Adipocyte (in vitro differentiated cells): ENCODE data around the gene C1QC.
"Not testable (repeated sequence)": the region's sequence is repeated elsewhere in the genome, so short reads cannot be mapped to it uniquely, and the experiment has no call there.

ENCODE experiments used
- DNase-seq: peaks from one replicate; pipeline ENCODE4 v3.0.0-alpha.2; 2015; ENCODE audit warnings: low read depth
- H3K27me3 ChIP-seq: replicated peaks from 2 replicates; pipeline ENCODE4 v1.7.0; 2013; ENCODE audit warnings: mild to moderate bottlenecking, low read length, moderate library complexity; ENCODE audit not compliant: control insufficient read depth, insufficient read depth
- H3K36me3 ChIP-seq: 2 replicates; pipeline ENCODE4 v1.7.0; 2013; ENCODE audit warnings: low read length, mild to moderate bottlenecking, moderate library complexity; ENCODE audit not compliant: control insufficient read depth, insufficient read depth, severe bottlenecking
- H3K4me1 ChIP-seq: 2 replicates; pipeline ENCODE4 v1.7.0; 2013; ENCODE audit warnings: mild to moderate bottlenecking, low read length, moderate library complexity; ENCODE audit not compliant: control insufficient read depth, insufficient read depth
- H3K4me3 ChIP-seq: 2 replicates; pipeline ENCODE4 v1.7.0; 2013; ENCODE audit warnings: mild to moderate bottlenecking, low read length, moderate library complexity
- H3K9ac ChIP-seq: 2 replicates; pipeline ENCODE4 v1.7.0; 2013; ENCODE audit warnings: mild to moderate bottlenecking, low read length, moderate library complexity
- H3K9me3 ChIP-seq: 2 replicates; pipeline ENCODE4 v1.7.0; 2013; ENCODE audit warnings: mild to moderate bottlenecking, low read length, moderate library complexity; ENCODE audit not compliant: control insufficient read depth

The C1QC gene

DNA sequence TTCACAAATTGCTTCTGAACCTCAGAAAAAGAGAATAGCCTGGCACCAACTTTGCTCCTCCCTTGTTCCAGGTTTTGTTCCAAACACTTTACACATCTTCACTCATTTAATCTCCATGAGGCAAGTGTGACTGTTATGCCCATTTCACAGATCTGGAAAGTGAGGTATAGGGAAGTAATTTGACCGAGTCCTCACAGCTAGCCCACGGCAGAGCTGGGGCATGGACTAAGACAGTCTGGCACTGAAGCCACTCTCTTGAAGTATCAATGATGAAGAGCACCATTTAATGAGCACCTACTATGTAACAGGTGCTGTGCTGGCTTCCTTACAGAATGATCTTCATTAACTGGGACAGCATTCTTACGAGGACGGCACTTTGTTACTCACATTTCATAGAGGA, 28.6 kb downstream of the C1QC start:
- DNase-seq = no peak
- H3K9me3 ChIP-seq = no peaks in the 10 kb centered on the region
- H3K9ac ChIP-seq = no peak overlapping the region
- peaks cover 8% of the 10 kb centered on the region for H3K4me1 ChIP-seq
- H3K4me3 ChIP-seq = no peak overlapping the region
- H3K36me3 ChIP-seq = no peaks in the 10 kb centered on the region
- peaks cover 62% of the 10 kb centered on the region for H3K27me3 ChIP-seq

- DNase-seq = peak; percentile 69
- no peaks in the 10 kb centered on the region for H3K36me3 ChIP-seq
- peaks cover 8% of the 10 kb centered on the region for H3K4me1 ChIP-seq
- H3K9me3 ChIP-seq = no peaks in the 10 kb centered on the region
- peaks cover 49% of the 10 kb centered on the region for H3K27me3 ChIP-seq
- no peak overlapping the region for H3K4me3 ChIP-seq
- H3K9ac ChIP-seq = no peak overlapping the region
Measured at GRCh38 chr1:22673486-22674409, 30.3 kb downstream of the C1QC start.

DNA sequence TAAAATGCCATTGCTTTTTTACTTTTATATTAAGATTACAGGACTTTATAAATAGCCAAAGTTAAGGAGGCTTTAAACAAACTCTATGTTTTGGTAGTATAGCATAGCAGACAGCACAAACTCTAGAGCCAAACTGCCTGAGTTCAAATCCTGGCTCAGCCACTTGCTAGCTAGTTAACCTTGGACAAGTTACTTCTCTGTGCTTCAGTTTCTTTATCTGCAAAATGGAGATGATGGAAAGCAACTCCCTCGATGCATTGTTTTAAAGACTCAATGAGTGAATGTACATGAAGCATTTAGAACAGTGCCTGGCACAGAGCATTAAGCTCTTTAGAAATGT, 30.9 kb downstream of the C1QC start:
- H3K27me3 ChIP-seq = peaks cover 43% of the 10 kb centered on the region
- peaks cover 8% of the 10 kb centered on the region for H3K4me1 ChIP-seq
- no peaks in the 10 kb centered on the region for H3K36me3 ChIP-seq
- no peak overlapping the region for H3K4me3 ChIP-seq
- H3K9ac ChIP-seq = no peak overlapping the region
- no peak for DNase-seq
- no peaks in the 10 kb centered on the region for H3K9me3 ChIP-seq

DNA sequence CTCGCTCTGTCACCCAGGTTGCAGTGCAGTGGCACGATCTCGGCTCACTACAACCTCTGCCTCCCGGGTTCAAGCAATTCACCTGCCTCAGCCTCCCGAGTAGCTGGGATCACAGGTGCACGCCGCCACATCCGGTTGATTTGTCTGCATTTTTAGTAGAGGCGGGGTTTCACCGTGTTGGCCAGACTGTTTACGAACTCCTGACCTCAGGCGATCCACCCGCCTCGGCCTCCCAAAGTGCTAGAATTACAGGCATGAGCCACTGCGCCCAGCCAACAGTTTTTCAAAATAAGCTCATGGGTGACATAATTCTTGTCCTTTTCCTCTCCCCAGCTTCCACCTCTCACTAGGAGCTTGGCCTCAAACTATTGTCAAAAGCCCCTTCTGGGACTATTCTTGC, 32.7 kb downstream of the C1QC start:
- H3K9ac ChIP-seq, H3K4me1 ChIP-seq, H3K4me3 ChIP-seq, DNase-seq, H3K36me3 ChIP-seq, H3K9me3 ChIP-seq: not testable (repeated sequence)
- peaks cover 33% of the 10 kb centered on the region for H3K27me3 ChIP-seq

DNA sequence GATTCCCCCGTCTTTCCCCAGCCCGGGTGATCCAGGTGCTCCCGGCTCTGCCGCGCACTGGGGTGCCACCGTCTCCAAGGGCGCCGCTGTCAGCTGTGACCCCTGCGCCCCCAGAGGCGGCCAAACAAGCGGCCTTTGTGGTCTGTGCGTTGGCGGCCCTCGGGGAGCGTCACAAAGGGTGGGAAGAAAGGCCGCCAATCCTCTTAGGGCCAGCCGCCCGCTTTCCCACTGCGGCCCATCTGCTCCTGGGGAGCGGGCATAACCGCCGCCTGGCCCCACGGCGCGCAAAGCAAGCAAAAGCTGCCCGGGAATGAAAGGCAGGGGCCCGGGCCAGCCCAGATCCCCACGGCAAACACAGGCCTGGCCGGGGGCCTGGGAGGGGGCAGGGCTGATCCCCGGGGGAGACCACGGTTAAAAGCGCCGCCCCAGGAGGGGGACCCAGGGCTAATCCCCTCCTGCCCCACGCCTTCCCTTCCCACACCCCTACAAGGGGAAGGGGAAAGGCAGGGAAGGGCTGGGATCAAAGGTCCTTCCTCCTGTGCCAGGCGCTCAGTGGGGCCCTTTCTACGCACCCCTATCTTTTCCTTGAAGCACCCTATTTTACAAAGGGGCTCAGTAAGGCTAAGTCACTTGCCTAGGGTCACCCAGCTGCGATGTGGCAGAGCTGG, 33.6 kb downstream of the C1QC start:
- Histone ChIP-seq H3K9ac (no peak overlapping the region), H3K4me3 (no peak overlapping the region), H3K4me1 (peaks cover 8% of the 10 kb centered on the region), H3K36me3 (no peaks in the 10 kb centered on the region), H3K9me3 (no peaks in the 10 kb centered on the region), H3K27me3 (peaks cover 24% of the 10 kb centered on the region)
- no peak for DNase-seq

DNA sequence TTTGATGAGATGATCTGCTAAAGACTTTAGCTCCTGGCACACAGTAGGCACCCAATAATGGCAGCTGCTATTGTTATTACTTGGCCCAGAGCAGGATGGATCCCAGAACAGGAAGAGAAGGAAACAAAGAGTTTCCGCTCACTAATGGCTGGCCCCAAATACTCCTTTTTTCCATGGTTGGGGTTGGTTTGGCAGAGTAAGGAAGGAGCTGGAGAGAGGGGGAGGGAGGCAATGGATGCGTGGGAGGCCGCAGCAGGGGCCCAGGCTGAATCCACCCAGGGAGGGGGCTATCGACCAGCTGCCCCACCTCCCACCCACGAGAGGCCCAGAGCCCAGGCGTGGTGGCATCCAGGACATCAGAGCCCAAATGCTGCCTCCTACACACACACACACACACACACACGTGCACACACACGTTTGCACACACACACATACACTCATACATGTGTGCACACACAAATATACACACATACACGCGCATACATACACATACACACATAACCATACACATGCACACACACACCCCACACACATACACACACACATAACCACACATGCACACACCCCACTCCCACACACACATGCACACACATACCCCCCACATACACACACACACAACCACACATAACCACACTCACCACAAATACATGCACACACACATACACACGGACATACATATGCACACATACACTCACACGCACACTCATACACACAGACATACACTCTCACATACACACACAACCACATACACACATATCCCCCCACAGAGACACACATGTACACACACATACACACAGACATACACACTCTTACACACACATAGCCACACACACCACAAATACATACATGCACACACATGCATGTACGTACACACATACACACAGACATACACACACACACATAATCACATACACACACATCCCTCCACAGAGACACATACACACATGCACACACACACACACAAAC, 34.8 kb downstream of the C1QC start:
- Histone ChIP-seq H3K4me3 (no peak overlapping the region), H3K27me3 (peaks cover 19% of the 10 kb centered on the region), H3K9me3 (no peaks in the 10 kb centered on the region), H3K9ac (no peak overlapping the region), H3K36me3 (no peaks in the 10 kb centered on the region), H3K4me1 (peaks cover 8% of the 10 kb centered on the region)
- no peak for DNase-seq

DNA sequence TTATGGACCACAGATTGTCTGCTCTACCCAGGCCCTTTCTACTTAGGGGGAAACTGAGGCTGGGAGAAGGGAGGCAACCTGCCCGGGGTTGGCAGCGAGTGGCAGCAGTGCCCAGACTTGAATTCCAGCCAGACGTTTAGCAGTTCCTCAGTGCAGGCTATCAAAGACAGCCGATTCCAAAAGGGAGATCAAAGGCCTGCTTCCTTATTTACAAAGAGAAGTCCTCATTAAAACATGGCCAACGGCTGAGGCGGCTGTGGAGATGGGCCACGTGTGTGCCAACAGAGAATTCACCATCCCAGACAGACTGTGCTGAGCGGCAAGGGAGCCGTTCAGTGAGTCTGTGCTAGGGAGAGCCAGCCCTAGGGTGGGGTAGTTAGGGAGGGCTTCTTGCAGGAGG, 37.3 kb downstream of the C1QC start:
- H3K36me3 ChIP-seq = no peaks in the 10 kb centered on the region
- H3K4me1 ChIP-seq = peaks cover 11% of the 10 kb centered on the region
- no peaks in the 10 kb centered on the region for H3K9me3 ChIP-seq
- H3K27me3 ChIP-seq = peaks cover 19% of the 10 kb centered on the region
- no peak overlapping the region for H3K4me3 ChIP-seq
- H3K9ac ChIP-seq = no peak overlapping the region
- DNase-seq = no peak

DNA sequence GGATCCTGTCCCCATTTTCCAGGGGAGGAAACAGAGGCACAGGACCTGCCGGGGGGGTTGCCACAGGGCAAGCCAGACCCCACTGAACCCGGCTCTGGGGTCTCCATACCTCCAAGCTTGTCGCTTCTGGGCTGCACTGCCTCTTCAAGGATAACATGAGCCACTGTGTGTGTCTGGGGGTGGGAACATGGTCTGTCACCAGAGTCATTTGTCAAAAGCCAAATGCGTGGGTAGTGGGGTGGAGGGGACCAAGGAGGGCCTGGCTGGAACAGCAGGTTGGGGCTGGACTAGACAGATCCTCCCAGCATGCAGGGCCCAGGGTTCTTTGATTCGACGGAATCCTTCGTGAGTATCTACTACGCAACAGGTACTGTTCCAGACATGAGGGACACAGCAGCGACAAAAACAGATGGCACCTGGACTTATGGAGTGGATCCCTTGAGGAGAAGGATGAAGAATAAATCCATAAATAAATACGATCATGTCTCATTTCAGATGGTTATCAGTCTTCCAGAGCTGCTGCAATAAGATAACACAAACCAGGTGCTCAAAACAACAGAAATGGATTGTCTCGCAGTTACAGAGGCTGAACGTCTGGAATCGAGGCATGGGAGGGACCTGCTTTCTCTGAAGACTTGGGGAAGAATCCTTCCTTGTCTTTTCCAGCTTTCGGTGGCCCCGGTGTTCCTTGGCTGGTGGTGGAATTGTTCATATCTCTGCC, 38.3 kb downstream of the C1QC start:
- Histone ChIP-seq H3K4me1 (peaks cover 6% of the 10 kb centered on the region), H3K4me3 (no peak overlapping the region), H3K9ac (no peak overlapping the region), H3K27me3 (peaks cover 22% of the 10 kb centered on the region), H3K36me3 (no peaks in the 10 kb centered on the region), H3K9me3 (no peaks in the 10 kb centered on the region)
- DNase-seq = no peak

GRCh38 chr1:22683547-22683946, 40.1 kb downstream of the C1QC start:
- no peak for DNase-seq
- Histone ChIP-seq H3K4me3 (no peak overlapping the region), H3K9me3 (no peaks in the 10 kb centered on the region), H3K36me3 (no peaks in the 10 kb centered on the region), H3K9ac (no peak overlapping the region), H3K27me3 (peaks cover 24% of the 10 kb centered on the region), H3K4me1 (peaks cover 6% of the 10 kb centered on the region)

GRCh38 chr1:22685591-22686059, 42.2 kb downstream of the C1QC start:
- peaks cover 20% of the 10 kb centered on the region for H3K27me3 ChIP-seq
- no peaks in the 10 kb centered on the region for H3K36me3 ChIP-seq
- no peak overlapping the region for H3K9ac ChIP-seq
- no peak for DNase-seq
- H3K9me3 ChIP-seq = no peaks in the 10 kb centered on the region
- H3K4me1 ChIP-seq = peaks cover 6% of the 10 kb centered on the region
- no peak overlapping the region for H3K4me3 ChIP-seq
